ENCODE measurements around the gene PPP1R3F. TPM values are rescaled to one million over a fixed set of nuclear protein-coding genes. Genes with fewer than 3 reads are reported as not detected.

PPP1R3F gene
- total RNA-seq, 3 donors from 2014 or later: 5.9 to 7.9 (median 7.2) TPM

- H3K36me3 ChIP-seq: no peaks in the 10 kb centered on the region
- TF ChIP-seq CTCF (IDR thresholded peaks at IDR 0.05): no peak
- peaks cover 0 to 50% of the 10 kb centered on the region in 2 donors for H3K27me3 ChIP-seq
- no peak overlapping the region for H3K27ac ChIP-seq
- no peak for DNase-seq (ENCODE audit: low spot score in 2 of 2)
- H3K9me3 ChIP-seq: no peaks in the 10 kb centered on the region
- intact Hi-C loops (cut with DNase I; ENCODE audit: low total_unique reads): no loop called here
- no peaks in the 10 kb centered on the region for H3K4me1 ChIP-seq
- H3K4me3 ChIP-seq: no peak overlapping the region
Observed at GRCh38 chrX:49251325-49251724, 18.3 kb upstream of the PPP1R3F start.

- no peak for DNase-seq (ENCODE audit: low spot score in 2 of 2)
- no peaks in the 10 kb centered on the region for H3K4me1 ChIP-seq
- H3K4me3 ChIP-seq: no peak overlapping the region
- no peaks in the 10 kb centered on the region for H3K36me3 ChIP-seq
- no peaks in the 10 kb centered on the region for H3K9me3 ChIP-seq
- intact Hi-C loops (cut with DNase I; ENCODE audit: low total_unique reads): no loop called here
- no peak for TF ChIP-seq POLR2A (IDR thresholded peaks at IDR 0.05)
- TF ChIP-seq CTCF (IDR thresholded peaks at IDR 0.05): no peak
- TF ChIP-seq POLR2AphosphoS5 (IDR thresholded peaks at IDR 0.05): no peak
- H3K27ac ChIP-seq: no peak overlapping the region
- peaks cover 0 to 63% of the 10 kb centered on the region in 2 donors for H3K27me3 ChIP-seq
Observed at GRCh38 chrX:49254639-49255038, 15.0 kb upstream of the PPP1R3F start.

- no peaks in the 10 kb centered on the region for H3K4me1 ChIP-seq
- no peak overlapping the region for H3K27ac ChIP-seq
- intact Hi-C loops (cut with DNase I; ENCODE audit: low total_unique reads): no loop called here
- no peaks in the 10 kb centered on the region for H3K9me3 ChIP-seq
- TF ChIP-seq CTCF (IDR thresholded peaks at IDR 0.05) (no peak), POLR2A (IDR thresholded peaks at IDR 0.05) (no peak), POLR2AphosphoS5 (IDR thresholded peaks at IDR 0.05) (no peak)
- H3K27me3 ChIP-seq: peaks cover 0 to 70% of the 10 kb centered on the region in 2 donors
- DNase-seq (ENCODE audit: low spot score in 2 of 2): no peak
- no peak overlapping the region for H3K4me3 ChIP-seq
- no peaks in the 10 kb centered on the region for H3K36me3 ChIP-seq
Observed at GRCh38 chrX:49256268-49256995, 13.2 kb upstream of the PPP1R3F start.

GRCh38 chrX:49257074-49257790, 12.4 kb upstream of the PPP1R3F start:
- H3K27ac ChIP-seq: no peak overlapping the region
- intact Hi-C loops (cut with DNase I; ENCODE audit: low total_unique reads): no loop called here
- no peaks in the 10 kb centered on the region for H3K4me1 ChIP-seq
- H3K36me3 ChIP-seq: no peaks in the 10 kb centered on the region
- DNase-seq (ENCODE audit: low spot score in 2 of 2): no peak
- H3K27me3 ChIP-seq: peaks cover 0 to 62% of the 10 kb centered on the region in 2 donors
- no peak for TF ChIP-seq POLR2AphosphoS5 (IDR thresholded peaks at IDR 0.05)
- TF ChIP-seq CTCF (IDR thresholded peaks at IDR 0.05): no peak
- no peak for TF ChIP-seq POLR2A (IDR thresholded peaks at IDR 0.05)
- H3K9me3 ChIP-seq: no peaks in the 10 kb centered on the region
- no peak overlapping the region for H3K4me3 ChIP-seq

Data from breast epithelium (tissue), 4 donors.